GM12872 (cell line): ENCODE data around the gene GOLM1.

Experiments
- TF ChIP-seq, protein P1 (sequence below): IDR thresholded peaks from 3 replicates; pipeline ENCODE4 v1.5.1; 2011; ENCODE audit warnings: low read depth, mild to moderate bottlenecking, low read length, moderate library complexity; ENCODE audit not compliant: insufficient read depth

Gene GOLM1

DNA sequence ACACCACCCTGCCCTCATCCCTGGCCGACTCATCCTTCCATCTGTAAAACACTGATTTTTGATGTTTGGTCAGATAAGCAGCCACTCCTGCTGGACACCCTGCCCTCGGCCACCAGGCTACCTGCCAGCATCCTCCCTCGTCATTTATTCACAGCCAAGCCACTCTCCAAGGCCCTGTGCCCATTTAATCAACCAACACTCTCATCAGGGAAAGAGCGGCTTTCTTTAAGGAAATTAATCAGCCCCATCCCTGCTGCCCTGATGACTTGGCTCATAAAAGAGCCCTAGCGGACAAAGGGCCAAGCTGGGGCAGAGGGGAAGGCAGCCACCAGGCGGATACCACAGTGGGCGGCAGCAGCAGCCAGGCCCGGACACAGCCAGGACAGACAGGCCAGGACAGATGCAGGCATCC is 52.4 kb downstream of the GOLM1 start:
- TF ChIP-seq, protein P1, sequence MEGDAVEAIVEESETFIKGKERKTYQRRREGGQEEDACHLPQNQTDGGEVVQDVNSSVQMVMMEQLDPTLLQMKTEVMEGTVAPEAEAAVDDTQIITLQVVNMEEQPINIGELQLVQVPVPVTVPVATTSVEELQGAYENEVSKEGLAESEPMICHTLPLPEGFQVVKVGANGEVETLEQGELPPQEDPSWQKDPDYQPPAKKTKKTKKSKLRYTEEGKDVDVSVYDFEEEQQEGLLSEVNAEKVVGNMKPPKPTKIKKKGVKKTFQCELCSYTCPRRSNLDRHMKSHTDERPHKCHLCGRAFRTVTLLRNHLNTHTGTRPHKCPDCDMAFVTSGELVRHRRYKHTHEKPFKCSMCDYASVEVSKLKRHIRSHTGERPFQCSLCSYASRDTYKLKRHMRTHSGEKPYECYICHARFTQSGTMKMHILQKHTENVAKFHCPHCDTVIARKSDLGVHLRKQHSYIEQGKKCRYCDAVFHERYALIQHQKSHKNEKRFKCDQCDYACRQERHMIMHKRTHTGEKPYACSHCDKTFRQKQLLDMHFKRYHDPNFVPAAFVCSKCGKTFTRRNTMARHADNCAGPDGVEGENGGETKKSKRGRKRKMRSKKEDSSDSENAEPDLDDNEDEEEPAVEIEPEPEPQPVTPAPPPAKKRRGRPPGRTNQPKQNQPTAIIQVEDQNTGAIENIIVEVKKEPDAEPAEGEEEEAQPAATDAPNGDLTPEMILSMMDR: no peak

DNA sequence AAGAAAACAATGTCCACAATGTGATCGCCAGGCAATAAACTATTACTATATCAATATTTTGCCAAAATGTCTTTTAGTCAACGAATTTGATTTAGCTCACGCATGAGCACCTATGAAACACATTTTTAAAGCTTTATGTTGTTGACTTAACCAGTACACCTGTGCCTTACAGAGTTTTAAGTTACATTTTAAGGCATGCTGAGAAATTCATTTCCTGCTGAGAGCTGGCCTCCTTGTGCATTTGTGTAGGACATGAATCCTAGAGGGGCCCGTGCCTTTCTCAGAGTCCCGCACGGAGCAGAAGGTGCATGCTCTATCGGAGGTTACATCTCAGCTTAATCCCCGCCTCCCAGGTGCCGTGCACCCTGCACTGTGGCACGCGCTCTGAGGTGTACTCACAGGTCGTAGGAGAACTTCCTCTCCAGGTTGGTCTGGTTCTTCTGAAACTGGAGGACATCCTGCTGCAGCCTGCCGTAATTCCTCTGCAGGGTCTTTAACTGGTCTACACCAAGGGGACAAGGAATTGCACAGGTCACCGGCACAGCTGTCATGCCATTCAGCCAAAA is 53.2 kb downstream of the GOLM1 start:
- TF ChIP-seq, protein P1: no peak

DNA sequence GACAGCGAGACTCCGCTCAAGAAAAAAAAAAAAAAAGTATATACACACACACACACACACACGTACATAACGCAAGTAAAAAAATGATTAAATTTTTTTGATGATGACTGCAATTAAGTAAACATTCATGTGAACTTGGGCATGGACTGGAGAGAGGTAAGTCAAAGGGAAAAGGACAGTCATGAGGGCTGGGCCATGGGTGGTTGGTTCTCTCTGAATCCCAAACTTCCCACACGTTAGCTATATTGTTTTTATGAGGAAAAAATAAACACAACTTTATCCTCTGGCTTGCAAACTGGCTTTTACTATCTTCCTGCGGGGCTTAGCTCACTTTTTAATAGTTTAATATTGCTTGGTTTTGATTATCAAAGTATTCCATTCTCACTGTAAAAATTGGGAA is 53.7 kb downstream of the GOLM1 start:
- TF ChIP-seq, protein P1: no peak

DNA sequence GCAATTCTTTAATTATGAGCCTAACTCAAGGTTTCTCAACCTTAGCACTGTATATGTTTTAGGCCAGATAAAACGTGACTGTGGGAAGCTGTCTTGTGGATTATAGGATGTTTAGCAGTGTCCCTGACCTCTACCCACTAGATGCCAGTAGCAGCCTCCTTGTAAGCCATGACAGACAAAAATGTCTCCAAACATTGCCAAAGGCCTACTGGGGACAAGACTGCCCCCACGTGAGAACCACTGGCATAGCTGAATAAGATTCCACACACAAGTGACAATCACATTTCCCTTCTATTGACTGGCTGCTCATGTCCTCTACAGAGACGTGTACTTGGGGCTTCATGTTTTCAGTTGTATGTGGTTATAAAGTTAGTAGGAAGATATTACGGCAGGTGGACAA is 55.4 kb downstream of the GOLM1 start:
- TF ChIP-seq, protein P1: no peak

DNA sequence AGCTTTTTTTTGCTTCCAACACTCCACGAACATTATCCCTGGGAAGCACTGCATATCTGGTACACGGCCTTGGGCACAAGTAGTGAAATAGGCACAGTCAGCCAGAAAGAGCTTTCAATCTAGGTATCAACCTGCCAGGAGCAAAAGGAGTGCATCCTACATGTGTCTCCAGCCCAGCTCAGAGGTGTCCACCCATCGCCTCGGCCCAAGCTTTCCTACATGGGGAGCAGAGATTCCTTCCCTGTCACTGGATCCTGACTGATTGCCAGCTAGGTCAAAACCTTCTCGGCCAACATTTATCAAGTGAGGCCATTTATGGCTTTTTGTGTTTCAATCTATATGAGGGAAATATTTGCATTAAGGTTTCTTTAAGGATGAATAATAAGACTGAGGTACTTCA is 55.8 kb downstream of the GOLM1 start:
- TF ChIP-seq, protein P1: no peak

DNA sequence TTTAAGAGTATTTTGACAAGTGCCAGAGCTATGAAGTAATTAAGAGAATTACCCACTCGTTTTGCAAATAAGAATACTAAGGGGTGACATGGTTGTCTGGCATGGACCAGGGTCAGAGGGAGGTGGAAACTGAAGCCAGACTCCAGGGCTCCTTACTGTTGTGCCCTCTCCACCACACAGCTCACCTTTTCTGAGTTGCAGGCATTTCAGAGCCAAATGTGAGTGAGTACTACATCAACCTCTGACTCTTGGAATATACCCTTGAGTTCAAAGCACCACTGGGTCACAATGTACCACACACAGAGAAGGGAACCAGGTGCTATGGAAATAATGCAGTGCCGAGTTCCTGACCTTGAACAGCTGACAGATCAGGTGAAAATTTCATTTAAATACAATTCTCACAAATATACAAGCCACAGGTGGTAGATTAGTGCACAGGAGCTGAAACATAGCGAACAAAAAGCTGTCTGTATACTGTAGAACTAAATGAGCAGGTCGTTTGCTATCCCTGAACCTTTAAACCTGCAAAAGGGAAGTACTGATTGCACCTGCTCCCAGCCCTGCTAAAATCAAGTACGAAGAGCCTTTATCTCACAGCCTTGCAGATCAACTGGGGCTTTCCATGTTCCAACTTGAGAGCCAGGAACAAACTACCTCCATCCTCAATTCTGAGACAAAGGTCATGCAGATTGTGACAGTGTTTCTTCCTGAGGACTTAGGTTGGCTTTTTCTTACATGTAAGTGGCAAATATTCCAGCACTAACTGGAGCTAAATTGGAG is 57.0 kb downstream of the GOLM1 start:
- TF ChIP-seq, protein P1: no peak

DNA sequence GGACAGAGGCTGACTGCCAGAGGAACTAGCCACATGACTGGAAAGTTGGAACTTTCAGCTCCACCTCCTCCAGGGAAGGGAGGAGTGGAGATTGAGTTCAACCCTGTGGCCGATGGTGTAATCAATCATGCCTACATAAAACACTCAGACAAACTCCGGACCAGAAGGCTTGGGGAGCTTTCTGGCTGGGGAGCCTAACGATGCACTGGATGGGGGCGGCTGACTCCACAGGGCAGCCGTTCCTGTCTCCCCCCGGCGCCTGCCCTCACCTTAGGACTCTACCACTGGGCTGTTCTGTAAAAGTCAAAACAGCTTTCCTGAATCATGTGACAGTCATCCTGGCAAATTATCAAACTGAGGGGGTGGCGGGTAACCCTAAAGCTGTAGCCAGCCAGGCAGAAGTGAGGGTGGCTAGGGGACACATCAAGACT is 58.0 kb downstream of the GOLM1 start:
- TF ChIP-seq, protein P1: no peak
